MG63 (cell line): Measurements from ENCODE around the gene CUL4A. TPM values are rescaled to one million over a fixed set of nuclear protein-coding genes. Genes with fewer than 3 reads are reported as not detected.

Experiments used
- DNase-seq: peaks from one replicate; pipeline ENCODE4 v3.0.0-alpha.2; 2020
- H3K27me3 ChIP-seq: fragments of 250-450 bp; sonication (Bioruptor Pico); 2 replicates; pipeline ENCODE4 v1.5.1; 2020; ENCODE audit warnings: mild to moderate bottlenecking, moderate library complexity
- H3K36me3 ChIP-seq: fragments of 250-450 bp; sonication (Bioruptor Pico); 2 replicates; pipeline ENCODE4 v1.5.1; 2020; ENCODE audit warnings: mild to moderate bottlenecking, moderate library complexity
- H3K4me3 ChIP-seq: fragments of 250-450 bp; sonication (Bioruptor Pico); 2 replicates; pipeline ENCODE4 v1.5.1; 2020; ENCODE audit warnings: mild to moderate bottlenecking, moderate library complexity
- H3K9me3 ChIP-seq: fragments of 250-450 bp; sonication (Bioruptor Pico); 2 replicates; pipeline ENCODE4 v1.5.1; 2020; ENCODE audit warnings: mild to moderate bottlenecking, moderate library complexity
- total RNA-seq: library from RNA; depleted of rRNA; stranded (reverse); fragments of >200 nt; shearing (Covaris generic); gene quantifications from 2 replicates; pipeline ENCODE4 v1.2.3, GENCODE V29; 2014; ENCODE audit warnings: low replicate concordance

Gene CUL4A
- total RNA-seq, 1 experiment from 2014 or later, result 157 TPM

GRCh38 chr13:113196970-113197737 lies 12.3 kb upstream of the CUL4A start:
- H3K9me3 ChIP-seq, result no peaks in the 10 kb centered on the region
- no peaks in the 10 kb centered on the region for H3K27me3 ChIP-seq
- no peak overlapping the region for H3K4me3 ChIP-seq
- DNase-seq, result no peak
- H3K36me3 ChIP-seq, result peaks cover 74% of the 10 kb centered on the region

DNA sequence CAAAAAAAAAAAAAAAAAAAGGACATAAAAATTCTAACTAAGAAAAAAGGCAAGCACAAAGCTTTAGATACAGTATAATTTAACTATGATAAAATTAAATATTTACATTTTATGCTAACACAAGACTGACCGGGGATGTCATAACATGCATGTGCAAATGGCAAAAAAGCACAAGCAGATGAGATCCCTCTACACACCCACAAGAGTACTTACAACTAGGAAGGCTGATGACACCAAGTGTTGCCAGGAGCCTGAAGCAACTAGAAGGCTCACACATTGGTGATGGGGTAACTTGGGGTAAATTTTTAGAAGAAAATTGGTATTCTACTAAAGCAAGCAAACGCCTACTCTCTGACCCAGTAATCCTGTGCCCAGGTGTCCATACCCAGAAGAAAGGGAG lies 7.6 kb upstream of the CUL4A start:
- no peak overlapping the region for H3K4me3 ChIP-seq
- H3K36me3 ChIP-seq, result peaks cover 76% of the 10 kb centered on the region
- no peaks in the 10 kb centered on the region for H3K27me3 ChIP-seq
- DNase-seq, result no peak
- H3K9me3 ChIP-seq, result no peaks in the 10 kb centered on the region

DNA sequence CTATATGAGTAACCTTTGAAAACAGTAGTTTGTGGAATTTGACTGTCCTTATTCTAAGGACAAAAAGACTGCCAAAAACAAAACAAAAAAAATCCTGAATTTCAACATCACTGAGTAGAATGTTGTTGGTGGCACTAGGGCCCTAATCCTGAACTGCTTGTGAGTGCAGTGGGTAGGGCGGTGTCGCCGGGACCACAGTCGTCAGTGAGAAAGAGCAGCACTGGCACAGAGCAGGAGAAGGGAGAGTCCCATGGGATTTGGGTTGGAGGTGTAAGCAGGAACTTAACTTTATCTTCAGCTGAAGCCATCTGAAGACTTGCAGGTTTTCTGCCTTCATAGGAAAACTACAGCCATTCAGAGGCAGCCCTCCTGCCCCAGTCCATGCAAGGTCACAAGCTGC lies 6.5 kb upstream of the CUL4A start:
- H3K36me3 ChIP-seq, result peaks cover 75% of the 10 kb centered on the region
- no peaks in the 10 kb centered on the region for H3K27me3 ChIP-seq
- no peaks in the 10 kb centered on the region for H3K9me3 ChIP-seq
- H3K4me3 ChIP-seq, result no peak overlapping the region
- no peak for DNase-seq

GRCh38 chr13:113203507-113204377 lies 5.7 kb upstream of the CUL4A start:
- DNase-seq, result no peak
- Histone ChIP-seq H3K36me3 (peaks cover 73% of the 10 kb centered on the region), H3K4me3 (no peak overlapping the region), H3K27me3 (no peaks in the 10 kb centered on the region), H3K9me3 (no peaks in the 10 kb centered on the region)

- no peak overlapping the region for H3K4me3 ChIP-seq
- no peak for DNase-seq
- peaks cover 67% of the 10 kb centered on the region for H3K36me3 ChIP-seq
- H3K9me3 ChIP-seq, result no peaks in the 10 kb centered on the region
- H3K27me3 ChIP-seq, result no peaks in the 10 kb centered on the region
Observed at GRCh38 chr13:113204378-113204734, 5.1 kb upstream of the CUL4A start.

DNA sequence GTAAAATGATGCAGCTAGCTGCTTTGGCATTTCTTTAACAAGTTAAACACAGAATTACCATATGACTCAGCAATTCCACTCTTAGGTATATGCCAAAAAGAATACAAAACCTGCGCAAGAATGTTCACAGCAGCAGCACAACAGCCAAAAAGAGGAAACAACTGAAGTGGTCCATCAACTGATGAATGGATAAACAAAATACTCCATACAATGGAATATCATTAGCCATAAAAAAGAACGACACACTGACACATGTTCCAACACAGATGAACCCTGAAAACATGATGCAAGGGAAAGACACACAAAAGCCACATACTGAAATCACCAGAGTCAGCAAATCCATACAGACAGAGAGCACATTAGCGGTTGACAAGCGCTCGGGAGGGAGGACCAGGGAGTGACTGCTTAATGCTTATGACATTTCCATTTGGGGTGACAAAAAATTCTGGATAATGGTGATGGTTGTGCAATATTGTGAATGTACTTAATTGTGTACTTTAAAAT lies 3.9 kb upstream of the CUL4A start:
- Histone ChIP-seq H3K27me3 (no peaks in the 10 kb centered on the region), H3K36me3 (peaks cover 56% of the 10 kb centered on the region), H3K9me3 (no peaks in the 10 kb centered on the region), H3K4me3 (no peak overlapping the region)
- DNase-seq, result no peak

GRCh38 chr13:113207460-113207859 lies 2.0 kb upstream of the CUL4A start:
- Histone ChIP-seq H3K36me3 (peaks cover 68% of the 10 kb centered on the region), H3K4me3 (peak overlapping the region; percentile 96)
- DNase-seq, result no peak

DNA sequence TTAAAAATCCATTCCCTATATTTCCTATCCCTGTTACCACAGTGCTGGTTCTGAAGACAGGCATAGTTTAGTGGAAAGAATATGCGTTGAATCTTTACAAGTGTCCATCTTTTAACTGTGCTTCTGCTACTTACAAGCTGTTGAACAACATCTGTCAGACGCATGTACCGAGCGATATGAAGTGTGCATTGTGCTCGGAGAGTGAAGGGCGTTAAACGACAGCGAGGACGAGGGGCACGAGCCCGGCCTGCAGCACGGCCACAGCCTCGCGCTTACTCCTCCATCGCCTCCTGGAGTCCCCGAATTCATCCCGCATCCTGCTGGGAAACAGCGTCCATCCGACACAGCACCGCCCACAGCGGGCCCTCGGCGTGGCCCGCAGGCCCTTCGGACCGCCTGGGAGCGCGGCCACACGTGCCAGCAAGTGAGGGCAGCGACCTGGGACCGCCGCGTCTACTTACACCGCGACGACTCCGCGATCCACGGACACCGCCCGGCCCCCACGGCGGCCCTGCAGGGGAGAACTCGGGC lies 1.5 kb upstream of the CUL4A start:
- Histone ChIP-seq H3K27me3 (no peaks in the 10 kb centered on the region), H3K36me3 (peaks cover 67% of the 10 kb centered on the region), H3K9me3 (no peaks in the 10 kb centered on the region), H3K4me3 (peak overlapping the region; percentile 96)
- peak; percentile 53 for DNase-seq

More at GRCh38 chr13:113207460-113207859, 2.0 kb upstream of the CUL4A start:
- no peaks in the 10 kb centered on the region for H3K9me3 ChIP-seq
- no peaks in the 10 kb centered on the region for H3K27me3 ChIP-seq

- Histone ChIP-seq H3K36me3 (peaks cover 65% of the 10 kb centered on the region), H3K27me3 (no peaks in the 10 kb centered on the region), H3K9me3 (no peaks in the 10 kb centered on the region), H3K4me3 (peak within 1 kb of the TSS; percentile 96)
- DNase-seq, result peak; percentile 88
Observed at GRCh38 chr13:113208421-113209335, 735 bp upstream of the CUL4A start, which contains the start of gene PCID2. TSS of gene PCID2 (minus strand) at chr13:113208669. CDS start at chr13:113208634, 35 bp downstream.

DNA sequence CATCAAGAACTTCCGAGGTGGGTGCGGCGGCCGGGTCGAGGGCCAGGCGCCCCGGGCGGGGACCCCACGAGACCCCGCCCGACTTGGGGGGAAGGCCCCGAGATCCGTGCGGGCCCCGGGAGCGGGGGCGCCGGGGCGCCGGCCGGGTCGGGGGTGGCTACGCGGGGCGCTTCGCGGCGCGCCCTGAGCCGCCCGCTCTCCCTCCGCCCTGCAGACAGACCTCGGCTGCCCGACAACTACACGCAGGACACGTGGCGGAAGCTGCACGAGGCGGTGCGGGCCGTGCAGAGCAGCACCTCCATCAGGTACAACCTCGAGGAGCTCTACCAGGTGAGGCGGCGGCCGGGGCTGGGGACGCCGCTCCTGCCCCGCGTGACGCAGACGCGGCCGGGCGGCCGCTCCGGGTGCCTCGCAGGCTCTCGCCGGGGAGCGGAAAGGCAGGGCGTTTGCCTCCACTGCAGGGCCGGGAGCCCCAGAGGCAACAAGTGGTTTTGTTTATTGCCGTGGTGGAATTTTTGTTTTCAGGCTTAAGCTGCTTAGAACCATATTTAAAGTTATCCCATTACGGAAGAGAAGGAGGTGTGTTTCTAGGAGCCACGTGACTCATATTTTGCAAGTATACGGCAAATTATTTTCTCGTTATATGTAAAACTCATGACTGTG lies 477 bp downstream of the CUL4A start:
- Histone ChIP-seq H3K9me3 (no peaks in the 10 kb centered on the region), H3K36me3 (peaks cover 63% of the 10 kb centered on the region), H3K4me3 (peak overlapping the region; percentile 96), H3K27me3 (no peaks in the 10 kb centered on the region)
- DNase-seq, result peak; percentile 44

DNA sequence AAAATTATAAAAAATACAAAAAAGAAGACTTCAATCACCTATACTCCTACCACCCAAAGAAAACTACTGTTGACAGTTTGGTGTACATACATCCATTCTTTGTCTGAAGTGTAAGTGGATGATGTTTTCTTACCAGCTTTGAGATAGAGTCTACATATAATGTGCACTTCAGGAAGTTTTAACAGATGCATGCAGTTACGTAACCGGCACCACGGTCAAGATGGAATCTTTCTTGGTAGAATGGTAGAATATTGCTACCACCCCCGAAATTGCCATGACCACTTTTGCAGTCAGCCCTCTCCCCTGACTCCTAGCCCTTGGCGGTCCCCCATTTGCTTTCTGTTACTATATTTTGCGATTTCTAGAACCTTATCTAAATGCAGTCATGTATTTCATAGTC lies 1.4 kb downstream of the CUL4A start:
- peak overlapping the region; percentile 96 for H3K4me3 ChIP-seq
- no peak for DNase-seq
- no peaks in the 10 kb centered on the region for H3K27me3 ChIP-seq
- H3K36me3 ChIP-seq, result peaks cover 57% of the 10 kb centered on the region
- H3K9me3 ChIP-seq, result no peaks in the 10 kb centered on the region

DNA sequence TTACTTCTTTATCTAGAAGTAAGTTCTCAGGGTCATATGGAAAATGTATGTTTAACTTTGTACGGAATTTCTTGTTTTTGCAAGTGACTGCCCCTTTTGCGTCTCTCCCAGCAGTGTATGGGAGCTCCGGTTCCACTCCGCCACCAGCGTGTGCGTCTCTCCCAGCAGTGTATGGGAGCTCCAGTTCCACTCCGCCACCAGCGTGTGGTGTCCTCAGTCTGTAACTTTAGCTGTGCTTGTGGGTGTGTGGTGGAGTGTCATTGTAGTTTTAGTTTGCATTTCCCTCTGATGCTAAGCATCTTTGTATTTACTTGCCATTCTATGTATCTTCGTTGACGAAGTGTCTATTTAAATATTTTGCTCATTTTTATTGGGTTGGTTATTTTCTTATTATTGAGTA lies 2.4 kb downstream of the CUL4A start:
- peak; percentile 16 for DNase-seq
- Histone ChIP-seq H3K9me3 (no peaks in the 10 kb centered on the region), H3K36me3 (peaks cover 47% of the 10 kb centered on the region), H3K4me3 (no peak overlapping the region), H3K27me3 (no peaks in the 10 kb centered on the region)

DNA sequence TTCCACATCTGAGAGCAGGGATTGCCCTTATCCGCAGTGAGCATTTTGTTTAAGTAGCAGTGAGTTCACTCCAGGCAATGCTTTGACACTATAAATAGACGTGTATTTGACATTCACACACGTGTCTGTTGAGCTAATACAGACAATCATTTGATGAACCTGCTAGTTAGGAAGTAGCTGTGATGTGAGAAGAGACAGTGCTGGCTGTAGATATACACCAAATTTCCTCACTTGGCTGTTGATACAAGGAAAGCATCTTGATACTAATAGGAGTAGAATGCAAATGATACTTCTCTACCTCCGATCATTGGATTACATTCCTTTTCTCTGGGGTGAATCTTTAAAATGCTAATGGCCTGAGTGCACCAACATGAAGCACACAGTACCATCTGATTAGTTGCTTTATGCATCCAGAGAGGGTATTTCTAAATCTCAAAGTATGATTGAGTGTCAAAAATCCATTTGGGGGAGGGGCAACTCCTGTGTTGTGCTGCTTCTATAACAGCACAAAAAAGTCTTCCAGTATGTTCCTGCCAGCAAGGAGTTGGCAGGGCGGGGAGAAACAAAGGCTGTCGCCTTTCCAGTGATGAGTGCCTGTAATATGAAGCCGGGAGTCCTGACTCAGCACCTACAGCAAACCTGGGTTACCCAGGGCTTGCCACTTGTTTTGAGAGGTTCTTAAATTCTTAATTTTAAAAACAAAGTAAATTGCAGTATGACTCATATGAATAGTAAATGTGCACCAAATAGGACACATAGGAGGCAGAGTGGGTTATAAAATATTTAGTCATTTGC lies 7.0 kb downstream of the CUL4A start:
- Histone ChIP-seq H3K27me3 (no peaks in the 10 kb centered on the region), H3K4me3 (no peak overlapping the region), H3K9me3 (no peaks in the 10 kb centered on the region), H3K36me3 (peaks cover 49% of the 10 kb centered on the region)
- peak; percentile 70 for DNase-seq

GRCh38 chr13:113218586-113218985 lies 9.2 kb downstream of the CUL4A start:
- H3K36me3 ChIP-seq, result peaks cover 45% of the 10 kb centered on the region

GRCh38 chr13:113219256-113219940 lies 10.0 kb downstream of the CUL4A start:
- no peak for DNase-seq
- Histone ChIP-seq H3K36me3 (peaks cover 42% of the 10 kb centered on the region), H3K4me3 (no peak overlapping the region), H3K27me3 (no peaks in the 10 kb centered on the region), H3K9me3 (no peaks in the 10 kb centered on the region)

More at GRCh38 chr13:113218586-113218985, 9.2 kb downstream of the CUL4A start:
- no peak for DNase-seq
- Histone ChIP-seq H3K4me3 (no peak overlapping the region), H3K9me3 (no peaks in the 10 kb centered on the region), H3K27me3 (no peaks in the 10 kb centered on the region)
